OCI-LY7 (cell line): ENCODE data around the gene EPSTI1. TPM values are rescaled to one million over a fixed set of nuclear protein-coding genes. Genes with fewer than 3 reads are reported as not detected.

Experiments used
- BruUV-seq: library from RNA; stranded (reverse); fragments of 400-500 nt; replicated peaks from 2 replicates; lab custom pipeline; 2021; lab: Mats Ljungman, UMichigan
- CTCF ChIA-PET: fragments of 300-600 bp; sonication (Branson Sonifier 250); formaldehyde crosslinking; loops from one replicate; lab custom pipeline; 2022; ENCODE audit warnings: antibody characterized with exemption; ENCODE audit not compliant: unreplicated experiment; lab: Charles Lee
- POLR2A ChIA-PET: fragments of 300-600 bp; sonication (Branson Sonifier 250); formaldehyde crosslinking; loops from one replicate; lab custom pipeline; 2022; ENCODE audit warnings: antibody characterized with exemption; lab: Charles Lee
- DNase-seq: peaks from one replicate; pipeline ENCODE4 v3.0.0-alpha.2; 2015; ENCODE audit warnings: low spot score
- H2AFZ ChIP-seq: fragments of 200-600 bp; sonication (generic), shearing (Covaris generic); 2 replicates; pipeline ENCODE4 v1.6.1; 2014; ENCODE audit warnings: mild to moderate bottlenecking, antibody characterized with exemption, low read length, moderate library complexity
- H3K27ac ChIP-seq: fragments of 200-600 bp; sonication (generic); 2 replicates; pipeline ENCODE4 v1.5.1; 2014; ENCODE audit warnings: mixed run types, low read depth, mild to moderate bottlenecking, moderate library complexity, low read length, inconsistent platforms; ENCODE audit not compliant: poor library complexity, severe bottlenecking
- H3K36me3 ChIP-seq: fragments of 200-600 bp; sonication (generic); 2 replicates; pipeline ENCODE4 v1.6.1; 2014; ENCODE audit warnings: mild to moderate bottlenecking, antibody characterized with exemption, low read length, moderate library complexity, mixed read lengths; ENCODE audit not compliant: insufficient read depth
- H3K4me1 ChIP-seq: fragments of 200-600 bp; sonication (generic); 2 replicates; pipeline ENCODE4 v1.5.1; 2014; ENCODE audit warnings: mild to moderate bottlenecking, low read length; ENCODE audit not compliant: insufficient read depth, poor library complexity, severe bottlenecking
- H3K4me2 ChIP-seq: fragments of 200-600 bp; sonication (generic); 2 replicates; pipeline ENCODE4 v1.6.1; 2014; ENCODE audit warnings: mild to moderate bottlenecking, low read length
- H3K4me3 ChIP-seq: fragments of 200-600 bp; sonication (generic); 2 replicates; pipeline ENCODE4 v1.5.1; 2014; ENCODE audit warnings: mild to moderate bottlenecking, low read depth, low read length; ENCODE audit not compliant: poor library complexity, severe bottlenecking
- H3K79me2 ChIP-seq: fragments of 200-600 bp; sonication (generic); 2 replicates; pipeline ENCODE4 v1.6.1; 2016; ENCODE audit warnings: low read depth, mild to moderate bottlenecking, low read length, moderate library complexity, mixed read lengths; ENCODE audit not compliant: insufficient read depth
- H3K9me2 ChIP-seq: fragments of 200-600 bp; sonication (generic); 2 replicates; pipeline ENCODE4 v1.6.1; 2016; ENCODE audit warnings: mild to moderate bottlenecking, low read length, mixed read lengths; ENCODE audit not compliant: insufficient read depth
- H3K9me3 ChIP-seq: fragments of 200-600 bp; sonication (generic); 2 replicates; pipeline ENCODE4 v1.6.1; 2014; ENCODE audit warnings: mild to moderate bottlenecking, mixed run types, low read length, mixed read lengths
- H4K20me1 ChIP-seq: fragments of 200-600 bp; sonication (generic); 2 replicates; pipeline ENCODE4 v1.6.1; 2014; ENCODE audit warnings: mild to moderate bottlenecking, antibody characterized with exemption, low read length, moderate library complexity, mixed read lengths; ENCODE audit not compliant: insufficient read depth
- CTCF ChIP-seq: fragments of 200-600 bp; sonication (generic); conservative IDR thresholded peaks from 2 replicates; pipeline ENCODE4 v1.5.1; 2014; ENCODE audit warnings: mild to moderate bottlenecking, antibody characterized with exemption, low read length, moderate library complexity, mixed read lengths
- EZH2phosphoT487 ChIP-seq: fragments of 200-600 bp; sonication (generic); IDR thresholded peaks from 2 replicates; pipeline ENCODE4 v1.6.1; 2018; ENCODE audit warnings: low read depth, borderline replicate concordance, mild to moderate bottlenecking, mixed run types, antibody characterized with exemption, low read length, moderate library complexity, mixed read lengths
- intact Hi-C: fragments of 100-400 bp; cut with micrococcal nuclease; formaldehyde crosslinking; loops from one replicate; pipeline ENCODE4 v1.10.0; 2022; ENCODE audit not compliant: unreplicated experiment
- total RNA-seq, 2 experiments: library from RNA; depleted of rRNA in 1 of 2; stranded (reverse); fragments of >200 nt in 1 of 2; shearing (Covaris generic) in 1 of 2; gene quantifications; 2 replicates each; pipeline ENCODE4 v1.2.3, GENCODE V29; 2014 to 2022

Gene EPSTI1
- total RNA-seq, 2 experiments from 2014 or later: 0.49 to 2.1 TPM

- ChIA-PET CTCF (no interaction called here), POLR2A (no interaction called here)
- no peak overlapping the region for H3K27ac ChIP-seq
- no peaks in the 10 kb centered on the region for H3K36me3 ChIP-seq
- intact Hi-C loops: no loop called here
- no peaks in the 10 kb centered on the region for H3K9me3 ChIP-seq
- H4K20me1 ChIP-seq: no peaks in the 10 kb centered on the region
- no peak overlapping the region for H3K4me2 ChIP-seq
- H3K79me2 ChIP-seq: no peaks in the 10 kb centered on the region
- no peaks in the 10 kb centered on the region for H3K9me2 ChIP-seq
- TF ChIP-seq EZH2phosphoT487 (no peak), CTCF (no peak)
- BruUV-seq: no TSS peak
- H3K4me3 ChIP-seq: no peak overlapping the region
- no peaks in the 10 kb centered on the region for H3K4me1 ChIP-seq
- H2AFZ ChIP-seq: no peak overlapping the region
- DNase-seq: no peak
Observed at GRCh38 chr13:42986176-42986574, 5.9 kb downstream of the EPSTI1 start.

DNA sequence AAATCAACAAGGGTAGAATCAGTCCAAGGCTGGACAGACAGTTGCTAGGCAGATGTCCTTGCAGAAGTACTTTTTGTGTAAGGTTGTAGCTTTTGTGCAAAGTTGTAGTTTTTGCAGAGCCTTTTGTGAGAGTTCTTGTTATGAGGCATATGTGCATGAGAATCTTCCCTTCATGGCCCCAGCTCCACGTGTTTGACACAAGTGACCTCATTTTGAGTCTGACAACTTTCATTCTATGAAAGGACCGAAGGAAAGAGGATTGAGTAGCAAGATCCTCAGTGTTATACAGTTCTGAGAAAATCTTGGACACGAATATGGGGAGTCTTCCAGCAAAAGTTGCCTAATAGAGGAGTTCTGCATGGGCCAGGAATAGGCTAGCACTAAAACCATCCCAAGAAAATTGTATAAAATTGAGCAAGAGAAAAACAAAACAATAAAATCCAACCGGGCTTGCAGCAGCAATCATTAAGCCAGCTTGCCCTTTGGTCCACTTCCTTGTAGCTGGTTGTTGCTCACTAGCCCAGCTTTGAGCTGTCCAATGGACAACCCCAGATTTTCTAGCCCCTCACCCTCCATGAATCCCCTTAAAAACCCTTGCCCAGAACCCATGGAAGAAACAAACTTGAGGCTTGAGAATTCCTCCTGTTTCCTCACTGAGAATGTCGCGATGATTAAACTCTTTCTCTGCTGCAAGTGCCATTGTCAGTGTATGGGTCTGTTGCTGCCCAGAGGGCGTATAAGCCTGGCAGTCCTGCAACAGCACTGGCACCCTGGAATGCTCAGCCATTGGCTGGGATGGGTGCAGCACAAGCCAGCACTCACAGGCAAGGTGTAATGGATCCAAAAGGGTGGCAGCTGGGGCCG, 6.5 kb downstream of the EPSTI1 start:
- H2AFZ ChIP-seq: no peak overlapping the region
- intact Hi-C loops: no loop called here
- no peaks in the 10 kb centered on the region for H3K79me2 ChIP-seq
- no peaks in the 10 kb centered on the region for H4K20me1 ChIP-seq
- ChIA-PET CTCF (no interaction called here), POLR2A (interaction anchor here (1.1 kb wide), 1 partner anchor 97 kb away, joined by 3 read pairs; no protein-coding TSS in a partner anchor)
- H3K9me2 ChIP-seq: no peaks in the 10 kb centered on the region
- BruUV-seq: no TSS peak
- H3K4me2 ChIP-seq: no peak overlapping the region
- no peak overlapping the region for H3K4me3 ChIP-seq
- no peaks in the 10 kb centered on the region for H3K9me3 ChIP-seq
- TF ChIP-seq EZH2phosphoT487: no peak
- TF ChIP-seq CTCF: no peak
- no peak overlapping the region for H3K27ac ChIP-seq
- no peaks in the 10 kb centered on the region for H3K36me3 ChIP-seq
- no peaks in the 10 kb centered on the region for H3K4me1 ChIP-seq
- DNase-seq: no peak

- CTCF ChIA-PET: no interaction called here
- intact Hi-C loops: no loop called here
- POLR2A ChIA-PET: interaction anchor here (1.1 kb wide), 1 partner anchor 98 kb away, joined by 3 read pairs; no protein-coding TSS in a partner anchor
Observed at GRCh38 chr13:42984691-42985090, 7.3 kb downstream of the EPSTI1 start.

More at GRCh38 chr13:42984691-42985090, 7.3 kb downstream of the EPSTI1 start:
- Histone ChIP-seq H4K20me1 (no peaks in the 10 kb centered on the region), H3K4me2 (no peak overlapping the region), H3K4me3 (no peak overlapping the region), H2AFZ (no peak overlapping the region), H3K9me3 (no peaks in the 10 kb centered on the region), H3K27ac (no peak overlapping the region), H3K36me3 (no peaks in the 10 kb centered on the region), H3K4me1 (no peaks in the 10 kb centered on the region), H3K79me2 (no peaks in the 10 kb centered on the region), H3K9me2 (no peaks in the 10 kb centered on the region)
- BruUV-seq: no TSS peak
- TF ChIP-seq EZH2phosphoT487: no peak
- TF ChIP-seq CTCF: no peak
- DNase-seq: no peak
